H54 (cell line): ENCODE data around the gene NUP43.
A peak's percentile ranks its signal among the peaks of the same experiment; 100 is the strongest.

ENCODE experiments used
- DNase-seq: peaks from one replicate; pipeline ENCODE4 v3.0.0; 2011; ENCODE audit warnings: low spot score, mixed read lengths; ENCODE audit not compliant: insufficient read length
- FAIRE-seq: peaks from 3 replicates; lab custom pipeline; 2011; peaks lifted over from hg19 to GRCh38; lab: Jason Lieb, UNC
- POLR2A ChIP-seq: IDR thresholded peaks from 2 replicates; pipeline ENCODE4 v1.6.1; 2011; ENCODE audit warnings: low read depth, mild to moderate bottlenecking, low read length

Gene NUP43

GRCh38 chr6:149746147-149746946 lies at the start of gene NUP43:
Gene NUP43 (minus strand): TSS chr6:149746529. CDS start chr6:149746495, 34 bp downstream.
- DNase-seq (peak; percentile 57), FAIRE-seq (peak; percentile 60)
- peak; percentile 67 for TF ChIP-seq POLR2A

- no peak for TF ChIP-seq POLR2A
- FAIRE-seq, result no peak
Observed at GRCh38 chr6:149783551-149783950, 37.2 kb upstream of the NUP43 start.

GRCh38 chr6:149782337-149782736 lies 36.0 kb upstream of the NUP43 start:
- TF ChIP-seq POLR2A, result no peak
- no peak for DNase-seq
- FAIRE-seq, result no peak

More at GRCh38 chr6:149783551-149783950, 37.2 kb upstream of the NUP43 start:
- DNase-seq, result no peak

- DNase-seq (no peak), FAIRE-seq (no peak)
- TF ChIP-seq POLR2A, result no peak
Observed at GRCh38 chr6:149781715-149782114, 35.4 kb upstream of the NUP43 start.

GRCh38 chr6:149779644-149779963 lies 33.3 kb upstream of the NUP43 start:
- DNase-seq (no peak), FAIRE-seq (no peak)
- no peak for TF ChIP-seq POLR2A

- FAIRE-seq (no peak), DNase-seq (no peak)
- TF ChIP-seq POLR2A, result no peak
Observed at GRCh38 chr6:149777624-149778023, 31.3 kb upstream of the NUP43 start.

- DNase-seq (no peak), FAIRE-seq (no peak)
- TF ChIP-seq POLR2A, result no peak
Observed at GRCh38 chr6:149771925-149772324, 25.6 kb upstream of the NUP43 start.

- no peak for FAIRE-seq
Observed at GRCh38 chr6:149771185-149771584, 24.9 kb upstream of the NUP43 start.

GRCh38 chr6:149769676-149770075 lies 23.3 kb upstream of the NUP43 start:
- no peak for DNase-seq

More at GRCh38 chr6:149771185-149771584, 24.9 kb upstream of the NUP43 start:
- no peak for DNase-seq
- TF ChIP-seq POLR2A, result no peak

GRCh38 chr6:149766156-149766769 lies 19.9 kb upstream of the NUP43 start:
- DNase-seq (no peak), FAIRE-seq (peak; percentile 60)
- no peak for TF ChIP-seq POLR2A

More at GRCh38 chr6:149769676-149770075, 23.3 kb upstream of the NUP43 start:
- FAIRE-seq, result no peak
- TF ChIP-seq POLR2A, result no peak

- DNase-seq, result no peak
- no peak for FAIRE-seq
- no peak for TF ChIP-seq POLR2A
Observed at GRCh38 chr6:149763866-149764265, 17.5 kb upstream of the NUP43 start.

- no peak for TF ChIP-seq POLR2A
- DNase-seq, result no peak
- FAIRE-seq, result no peak
Observed at GRCh38 chr6:149761438-149761837, 15.1 kb upstream of the NUP43 start.

GRCh38 chr6:149756261-149756636 lies 9.9 kb upstream of the NUP43 start:
- no peak for FAIRE-seq
- TF ChIP-seq POLR2A, result no peak
- no peak for DNase-seq
